ENCODE data around the gene WWOX.

WWOX gene

DNA sequence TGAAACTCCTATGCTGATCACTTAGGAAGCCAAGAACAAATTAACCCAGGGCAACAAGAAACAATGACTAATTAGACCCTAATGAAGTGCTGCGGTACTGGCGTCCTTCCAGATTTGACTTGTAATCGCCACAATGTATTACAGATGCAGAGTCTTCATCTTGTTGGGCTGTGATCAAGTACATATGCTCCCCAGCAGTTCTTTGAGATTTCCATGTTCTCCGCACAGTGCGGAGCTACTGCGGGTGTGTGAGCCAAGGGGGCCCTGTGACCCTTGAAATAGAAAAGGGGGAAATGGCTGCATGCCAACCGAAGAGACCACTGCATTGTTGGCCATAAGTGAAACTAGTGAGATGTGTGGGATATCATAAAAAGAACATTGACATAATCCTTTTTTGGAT lies 1031.2 kb downstream of the WWOX start:
- no peak for ATAC-seq

DNA sequence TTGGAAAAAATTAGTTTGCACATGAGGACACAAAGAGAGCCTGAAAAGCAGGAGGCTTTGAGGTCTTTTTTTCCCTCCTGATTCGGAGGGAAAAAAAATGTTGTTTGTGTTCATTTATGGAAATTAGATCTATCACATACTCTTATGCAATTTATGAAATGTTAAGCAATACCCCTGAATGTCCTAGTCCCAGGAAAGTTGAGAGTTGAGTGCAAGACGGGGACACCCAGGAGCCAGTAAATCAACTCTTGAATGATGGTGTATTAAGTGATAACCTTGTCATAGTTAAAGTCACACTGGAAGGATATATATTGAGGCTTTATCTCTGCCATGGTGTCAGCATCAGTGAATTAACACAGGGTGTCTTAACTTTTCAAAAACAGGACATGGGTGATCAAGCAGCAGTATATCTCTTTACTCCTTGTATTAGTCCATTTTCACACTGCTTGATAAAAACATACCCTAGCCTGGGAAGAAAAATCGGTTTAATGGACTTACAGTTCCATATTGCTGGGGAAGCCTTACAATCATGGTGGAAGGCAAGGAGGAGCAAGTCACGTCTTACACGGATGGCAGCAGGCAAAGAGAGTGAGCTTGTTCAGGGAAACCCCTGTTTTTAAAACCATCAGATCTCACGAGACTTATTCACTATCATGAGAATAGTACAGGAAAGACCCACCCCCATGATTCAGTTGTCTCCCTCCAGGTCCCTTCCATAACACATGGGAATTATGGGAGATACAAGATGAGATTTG lies 1032.0 kb downstream of the WWOX start:
- no peak for ATAC-seq

DNA sequence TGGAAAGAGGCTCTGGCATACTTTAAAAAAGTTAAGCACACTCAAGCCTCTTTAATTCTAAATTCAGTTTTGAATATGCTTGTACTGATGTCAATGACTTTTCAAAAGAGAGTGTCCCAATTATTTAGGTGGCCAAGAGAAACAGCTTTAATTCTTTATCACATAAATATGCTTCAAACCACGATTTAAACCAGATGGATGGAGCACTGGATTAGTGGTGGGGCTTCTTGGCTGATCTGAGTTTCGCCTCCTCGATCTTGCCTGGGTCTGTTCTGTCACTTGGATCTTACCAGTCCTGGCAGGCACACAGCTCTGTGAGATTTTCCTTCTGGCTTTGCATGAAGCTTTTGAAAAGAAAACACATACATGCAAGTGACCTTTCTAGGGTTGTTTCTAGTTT lies 1033.2 kb downstream of the WWOX start:
- ATAC-seq = no peak

DNA sequence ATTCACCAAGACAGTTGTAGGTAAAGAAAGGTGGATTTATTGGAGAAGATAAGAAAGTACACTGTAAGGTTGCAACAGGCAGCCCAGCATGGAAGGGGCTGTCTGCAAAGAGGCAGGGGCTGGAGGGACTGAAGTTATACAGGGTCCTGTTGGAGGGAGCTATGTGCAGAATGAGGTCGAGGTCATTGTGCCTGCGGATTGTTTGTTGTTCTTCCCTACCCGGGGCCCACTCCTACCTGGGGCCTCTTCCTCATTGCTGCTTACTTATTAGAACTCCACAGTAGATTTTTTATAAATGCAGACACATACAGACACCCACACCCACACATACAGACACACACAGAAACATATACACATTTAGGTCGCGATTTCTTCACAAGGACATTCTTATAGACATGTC lies 1034.8 kb downstream of the WWOX start:
- ATAC-seq = no peak

DNA sequence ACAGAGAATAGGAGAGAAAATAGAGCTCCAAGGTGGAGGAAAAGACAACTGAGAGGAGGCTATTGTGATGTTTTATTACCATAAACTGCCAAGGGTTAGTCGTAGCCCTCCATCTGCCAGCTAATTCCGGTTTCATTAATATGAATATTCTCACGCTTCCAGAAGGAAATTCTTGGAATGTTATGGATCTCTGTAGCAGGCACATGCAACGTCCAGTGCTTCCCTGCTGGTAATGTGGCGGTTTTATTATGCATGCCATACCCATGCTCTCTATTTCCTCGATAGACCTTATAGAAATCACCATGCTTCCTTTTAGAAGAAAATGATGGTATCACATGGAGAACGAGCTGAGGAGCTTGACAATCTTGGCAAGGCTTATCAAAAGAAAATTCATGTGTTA lies 1037.5 kb downstream of the WWOX start:
- ATAC-seq = no peak

DNA sequence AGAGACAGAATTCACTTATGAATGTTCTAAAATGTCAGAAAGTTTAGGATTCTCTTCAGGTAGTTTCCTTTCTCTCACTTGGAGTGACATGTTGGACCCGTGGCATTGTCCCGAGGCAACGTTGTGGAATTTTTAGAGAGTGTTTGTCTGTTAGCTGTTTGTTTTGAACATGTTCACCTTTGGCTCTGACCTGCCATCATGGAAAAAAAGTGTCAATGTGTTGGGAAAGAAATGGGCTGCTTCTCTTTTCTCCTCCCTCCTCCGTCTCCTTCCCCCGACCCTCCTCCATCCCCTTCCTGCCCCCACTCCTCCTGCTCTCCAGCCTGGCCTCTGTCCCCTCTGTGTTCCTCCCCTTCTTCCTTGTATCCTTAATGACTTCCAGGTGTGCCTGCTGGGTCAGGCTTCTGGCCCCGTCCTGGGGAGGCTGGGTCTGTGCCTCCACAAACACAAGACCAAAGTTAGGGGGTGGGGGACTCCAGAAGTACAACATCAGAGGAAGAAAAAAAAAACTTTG lies 1038.0 kb downstream of the WWOX start:
- ATAC-seq = no peak

DNA sequence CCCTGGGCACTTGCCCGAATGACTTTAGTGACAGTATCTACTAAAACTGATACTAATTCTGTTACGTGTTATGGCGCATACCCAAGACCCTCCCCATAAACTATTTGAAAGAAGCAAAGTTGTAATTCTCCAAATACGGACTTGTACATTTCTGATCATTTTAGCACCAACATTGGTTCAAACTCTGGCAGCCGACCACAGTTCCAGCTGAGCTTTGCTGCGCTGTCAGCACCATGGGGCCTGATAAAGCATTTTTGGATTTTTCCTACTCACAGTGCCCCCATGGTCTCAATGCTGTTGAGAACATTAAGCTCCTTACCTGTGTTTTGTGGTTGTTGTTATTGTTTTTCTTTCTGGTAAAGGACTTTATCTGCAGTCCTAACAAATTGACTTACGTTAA lies 1040.3 kb downstream of the WWOX start:
- ATAC-seq = no peak

DNA sequence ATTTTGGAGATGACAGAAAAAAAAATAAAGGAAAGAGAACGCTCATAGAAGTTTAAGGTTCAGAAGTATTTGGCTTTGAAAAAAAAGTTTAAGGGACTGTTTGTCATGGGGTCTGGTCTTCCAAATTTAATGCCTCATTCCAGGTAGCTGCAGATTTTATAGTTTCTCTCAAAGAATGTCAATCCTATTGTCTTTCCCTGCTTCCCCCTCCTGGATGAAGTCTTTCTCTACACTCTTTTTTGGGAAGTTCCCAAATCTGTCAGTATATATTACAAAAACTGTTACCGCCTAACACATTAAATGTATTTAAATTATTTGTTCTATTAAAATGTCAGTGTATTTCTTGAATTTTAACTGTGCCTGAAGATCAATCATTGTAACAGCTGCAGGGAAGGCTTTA lies 1043.6 kb downstream of the WWOX start:
- ATAC-seq = no peak

DNA sequence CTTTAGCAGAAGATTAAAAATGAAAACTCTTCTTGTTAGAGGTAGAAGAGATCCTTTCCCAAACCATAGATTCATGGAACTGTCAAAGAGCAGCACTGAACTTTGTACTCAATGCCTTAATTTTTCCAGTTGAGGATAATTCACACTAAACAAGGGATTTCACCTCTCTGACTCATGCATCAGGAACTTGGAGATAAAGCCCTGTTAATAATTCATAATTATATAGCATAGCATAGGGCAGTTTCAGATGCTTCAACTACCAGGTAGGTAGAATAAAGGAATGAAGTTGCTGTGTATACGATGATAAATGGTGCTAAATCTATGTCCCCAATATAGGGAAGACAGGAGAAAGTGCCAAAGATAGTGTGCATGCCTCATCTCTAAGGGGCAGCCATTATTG lies 1050.7 kb downstream of the WWOX start:
- ATAC-seq = no peak

DNA sequence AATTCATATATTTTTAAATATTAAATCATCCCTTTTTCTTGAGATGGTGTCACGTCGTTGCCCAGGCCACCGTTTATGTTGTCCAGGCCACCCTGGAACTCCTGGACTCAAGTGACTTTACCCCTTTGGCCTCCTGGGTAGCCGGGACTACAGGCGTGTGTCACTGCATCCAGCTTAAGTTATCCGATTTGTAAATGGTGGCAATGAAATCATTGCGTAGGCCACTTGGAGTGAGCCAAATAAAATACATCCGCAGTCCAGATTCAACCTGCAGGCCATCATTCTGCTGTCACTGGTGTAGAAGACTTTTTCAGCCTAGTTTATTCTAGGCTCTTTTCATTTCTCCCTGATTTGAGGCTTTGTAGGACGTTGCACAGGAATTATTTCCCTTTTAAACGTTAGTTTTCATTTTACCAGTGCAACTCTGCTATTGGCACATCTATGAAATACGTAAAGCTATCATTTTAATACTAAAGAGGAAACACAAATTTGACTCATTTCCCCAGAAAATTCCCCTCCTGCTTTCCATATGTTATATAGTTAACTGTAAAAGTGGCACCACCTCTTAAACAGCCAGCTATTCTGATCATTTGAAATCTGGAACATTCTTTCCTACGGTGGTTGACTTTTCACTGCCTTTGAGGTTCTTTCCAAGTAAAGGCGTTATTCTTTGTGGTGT lies 1051.3 kb downstream of the WWOX start:
- ATAC-seq = no peak

DNA sequence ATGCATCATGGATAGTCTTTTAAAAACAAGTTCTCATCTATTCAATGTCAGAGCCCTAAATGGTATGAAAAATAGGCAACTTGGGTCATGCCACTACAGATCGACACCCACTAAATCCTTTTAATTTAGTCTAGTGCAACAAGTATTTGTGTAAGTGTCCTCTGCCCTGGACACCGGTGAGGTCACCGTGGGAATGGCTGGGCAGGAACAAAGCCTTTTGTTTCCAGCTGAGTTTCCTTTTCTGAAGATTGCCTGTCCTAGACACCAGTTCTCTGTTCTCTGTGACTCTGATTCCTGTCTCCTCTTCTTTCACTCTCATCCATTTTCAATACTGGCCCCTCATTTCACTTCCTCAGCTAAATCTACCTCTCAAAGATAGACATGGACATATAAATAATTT lies 1054.6 kb downstream of the WWOX start:
- ATAC-seq = no peak

DNA sequence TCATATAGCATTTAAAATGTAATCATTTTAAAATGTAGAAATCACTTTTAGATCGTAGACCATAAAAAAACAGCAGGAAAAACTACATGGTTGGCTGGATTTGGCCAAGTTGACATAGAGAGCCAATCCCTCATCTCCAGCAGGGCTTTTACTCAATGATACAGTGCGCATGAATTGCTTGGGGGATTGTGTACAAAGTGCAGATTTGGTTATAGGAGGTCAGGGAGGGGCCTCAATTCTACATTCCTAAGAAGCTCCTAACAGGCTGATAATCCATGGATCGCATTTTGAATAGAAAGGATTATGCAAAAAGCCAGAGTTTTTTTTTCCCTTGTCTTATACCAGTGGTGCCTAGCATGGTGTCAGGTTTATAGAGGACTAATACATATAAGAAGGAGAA lies 1056.0 kb downstream of the WWOX start:
- no peak for ATAC-seq

DNA sequence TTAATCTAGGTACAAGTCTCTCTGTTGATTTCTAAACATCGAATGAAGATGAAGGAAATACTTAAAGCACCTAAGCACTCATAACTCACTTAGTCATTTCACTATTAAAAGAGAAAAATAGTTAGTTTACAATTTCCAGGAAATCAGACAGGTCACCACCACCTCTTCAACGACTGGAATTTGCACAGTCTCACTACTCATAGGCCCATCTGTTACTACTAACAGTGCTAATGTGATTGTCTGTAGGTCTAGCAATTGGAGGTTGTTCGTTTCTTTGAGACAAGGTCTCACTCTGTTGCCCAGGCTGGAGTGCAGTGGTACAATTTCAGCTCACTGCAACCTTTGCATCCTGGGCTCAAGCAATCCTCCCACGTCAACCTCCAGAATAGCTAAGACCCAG lies 1056.5 kb downstream of the WWOX start:
- ATAC-seq = peak; percentile 79 to 87

DNA sequence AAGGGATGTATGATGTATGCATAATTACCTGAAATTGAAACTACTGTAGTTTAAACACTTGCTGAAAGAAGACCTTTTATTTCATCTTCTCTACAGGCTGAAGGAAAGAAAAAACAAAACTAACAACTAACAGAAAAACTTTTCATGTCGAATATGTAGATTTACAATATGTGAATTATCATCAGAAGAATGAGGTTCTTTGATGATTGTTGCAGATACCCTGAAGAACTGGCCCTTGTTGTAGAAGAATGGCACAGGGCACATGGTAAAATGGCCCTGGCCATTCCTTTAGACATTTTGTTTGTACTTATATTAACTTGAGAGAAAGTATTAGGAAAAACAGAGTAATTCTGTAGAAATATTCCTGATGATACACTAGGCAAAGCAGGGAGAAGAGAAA lies 1057.3 kb downstream of the WWOX start:
- peak in 1 of 2 donors; percentile 13 for ATAC-seq

DNA sequence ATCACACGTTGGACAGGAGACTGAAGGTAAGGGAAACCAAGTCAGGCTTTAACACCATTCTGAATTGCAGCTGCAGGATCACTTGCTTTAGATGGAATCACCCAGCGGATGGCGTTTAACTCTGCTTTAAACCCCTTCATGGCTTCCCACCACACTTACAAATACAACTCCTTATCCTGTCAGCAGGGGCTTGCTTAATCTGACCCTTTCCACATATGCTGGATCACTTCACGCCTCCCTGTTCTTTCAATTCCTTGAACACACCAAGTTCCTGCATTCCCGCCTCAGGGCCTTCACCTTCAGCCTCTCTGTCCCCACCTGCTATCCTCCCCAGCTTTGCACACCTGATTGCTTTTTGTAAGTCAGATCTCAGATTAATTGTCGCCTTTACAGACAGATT lies 1058.9 kb downstream of the WWOX start:
- no peak for ATAC-seq

DNA sequence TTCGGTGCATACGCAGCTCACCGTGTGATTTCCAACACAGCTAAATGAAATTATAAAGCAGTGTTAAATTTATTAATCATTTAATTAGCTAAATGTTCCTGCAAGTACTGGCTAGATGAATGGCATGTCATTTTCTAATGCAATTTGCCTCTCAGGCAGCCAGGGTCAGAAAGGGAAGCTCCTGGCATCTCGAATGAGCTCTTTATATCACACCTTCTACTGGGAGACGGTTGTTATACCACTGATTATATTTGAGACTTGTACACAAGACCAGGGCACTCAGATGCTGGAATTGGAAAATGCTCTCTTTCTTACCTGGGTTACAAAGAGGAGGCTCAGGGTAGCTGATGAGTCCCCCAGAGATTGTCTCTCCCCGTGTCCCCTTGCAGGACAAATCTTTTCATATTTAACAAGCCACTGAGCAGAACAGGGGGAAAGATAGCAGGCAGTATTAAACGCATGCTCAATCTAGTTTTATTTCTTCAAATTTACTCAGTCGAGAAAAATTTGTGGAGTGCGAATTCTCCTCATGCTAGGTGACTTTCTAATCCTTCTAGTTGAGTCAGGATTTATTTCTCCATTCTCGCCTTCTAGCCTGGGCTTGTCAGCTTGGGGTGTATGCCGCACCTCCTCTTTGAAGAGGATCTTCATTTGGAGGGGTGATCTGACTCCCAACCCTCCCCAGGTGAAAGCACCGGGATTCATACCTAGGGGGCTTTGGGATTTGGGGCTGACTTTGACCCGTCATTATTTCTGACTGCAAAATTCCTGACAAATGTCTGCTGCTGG lies 1060.0 kb downstream of the WWOX start:
- no peak for ATAC-seq

DNA sequence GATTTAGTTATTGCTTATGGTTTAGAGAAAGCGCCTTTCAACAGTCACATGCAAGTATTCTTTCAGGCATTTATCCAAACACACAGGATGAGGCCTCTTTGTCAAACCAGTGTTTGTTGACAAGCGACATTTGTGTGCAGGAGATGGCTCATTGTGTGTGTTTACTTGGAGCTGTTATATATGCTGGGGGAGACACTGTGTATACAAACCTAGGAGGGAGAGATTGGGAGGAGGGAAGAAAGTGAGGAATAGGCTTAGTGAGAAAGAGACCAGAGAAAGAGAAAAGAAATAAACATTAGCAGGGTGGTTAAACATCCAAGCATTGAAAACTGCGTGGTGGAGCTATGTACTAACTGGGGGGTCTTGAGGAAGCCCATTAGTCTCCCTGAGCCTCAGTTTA lies 1063.5 kb downstream of the WWOX start:
- no peak for ATAC-seq

DNA sequence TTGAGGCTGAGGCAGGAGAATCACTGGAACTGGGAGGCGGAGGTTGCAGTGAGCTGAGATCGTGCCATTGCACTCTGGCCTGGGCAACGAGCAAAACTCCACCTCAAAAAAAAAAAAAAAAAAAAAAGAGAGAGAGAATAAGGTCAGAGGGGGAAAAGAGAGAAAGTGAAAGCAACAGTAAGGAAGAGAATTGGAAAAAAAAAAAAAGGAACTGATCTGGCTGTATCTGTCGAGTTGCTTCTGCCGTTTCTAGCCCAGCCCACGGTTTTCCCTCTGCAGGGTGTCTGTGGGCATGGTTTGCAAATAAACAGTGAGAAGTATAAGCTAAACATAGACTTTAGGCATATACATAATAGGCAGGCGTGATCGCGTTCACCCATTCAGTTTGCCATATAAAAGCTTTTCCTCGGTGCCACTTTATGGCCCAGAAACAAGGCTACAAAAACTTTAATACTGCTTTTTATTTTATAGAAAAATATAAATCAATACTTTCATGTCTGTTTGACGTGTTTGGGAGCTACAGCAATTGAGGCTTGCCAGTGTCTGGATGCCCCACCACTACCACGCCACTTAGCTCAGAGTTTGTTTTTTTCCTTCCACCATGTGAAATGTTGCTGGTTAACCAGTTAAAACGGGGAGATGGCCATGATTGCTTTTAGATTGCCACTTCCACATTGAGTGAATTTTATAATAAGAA lies 1064.4 kb downstream of the WWOX start:
- ATAC-seq = no peak

DNA sequence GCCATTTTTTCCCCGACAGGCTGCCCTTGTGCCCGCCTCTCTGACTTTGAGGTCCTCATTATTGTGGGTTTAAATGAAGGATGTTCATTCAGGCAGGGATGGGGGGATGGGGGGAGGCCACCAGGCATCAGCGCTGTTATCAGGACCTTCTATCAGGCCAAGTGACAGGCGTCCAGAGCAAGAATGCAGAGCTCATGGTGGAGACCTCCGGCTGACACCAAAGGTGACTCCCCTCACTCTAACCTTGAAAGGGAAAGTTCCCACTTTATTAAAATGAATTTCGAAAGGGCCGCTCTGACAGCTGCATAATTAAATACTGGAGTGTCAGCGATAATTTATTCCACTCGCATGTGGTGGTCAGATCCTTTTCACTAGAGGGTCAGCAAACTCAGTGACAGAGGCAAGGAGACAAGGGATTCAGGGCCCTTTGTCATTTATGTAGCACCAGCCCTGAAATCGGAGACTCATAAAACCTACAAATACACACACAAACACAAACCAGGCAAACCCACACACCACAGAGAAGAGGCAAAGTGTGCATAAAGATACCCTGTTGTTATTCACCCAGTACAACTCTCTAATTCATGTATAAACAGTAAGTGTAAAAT lies 1065.0 kb downstream of the WWOX start:
- no peak for ATAC-seq

DNA sequence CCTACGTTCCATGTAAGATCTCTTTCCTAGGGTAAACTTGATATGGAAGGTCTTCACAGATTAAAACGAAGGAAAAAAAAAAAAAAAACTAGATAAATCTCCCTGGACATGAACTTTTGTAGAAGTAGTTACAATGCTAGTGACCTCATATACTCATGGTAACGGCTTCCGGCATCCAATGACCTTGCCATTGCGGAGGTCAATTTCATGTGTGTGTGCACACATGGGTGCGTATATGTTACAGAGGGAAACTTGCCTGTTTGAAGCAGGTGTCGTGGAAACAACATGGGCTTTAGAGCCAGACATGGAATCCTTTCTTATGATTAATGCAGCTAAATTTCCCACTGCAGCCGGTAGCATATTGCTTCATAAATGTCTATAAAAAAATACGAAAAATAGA lies 1065.6 kb downstream of the WWOX start:
- no peak for ATAC-seq

DNA sequence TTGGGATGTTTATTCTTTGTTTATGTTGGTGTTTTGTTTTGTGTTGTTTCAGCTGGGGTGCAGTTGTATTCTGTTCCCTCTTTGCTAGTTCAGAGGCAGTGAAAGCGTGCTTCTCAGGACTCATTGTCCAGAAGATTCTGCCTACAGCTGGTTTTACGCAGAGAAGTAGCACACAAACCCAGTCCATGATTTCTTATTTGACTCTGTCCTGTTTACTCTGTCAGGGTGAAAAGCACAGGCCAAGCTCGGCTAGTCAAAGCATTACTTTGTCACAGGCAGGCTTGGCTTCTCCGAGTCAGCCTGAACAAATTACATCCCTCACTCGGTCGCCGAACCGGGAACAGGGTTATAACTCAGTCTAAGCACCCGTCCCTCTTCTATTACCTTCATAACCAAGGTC lies 1066.1 kb downstream of the WWOX start:
- no peak for ATAC-seq

DNA sequence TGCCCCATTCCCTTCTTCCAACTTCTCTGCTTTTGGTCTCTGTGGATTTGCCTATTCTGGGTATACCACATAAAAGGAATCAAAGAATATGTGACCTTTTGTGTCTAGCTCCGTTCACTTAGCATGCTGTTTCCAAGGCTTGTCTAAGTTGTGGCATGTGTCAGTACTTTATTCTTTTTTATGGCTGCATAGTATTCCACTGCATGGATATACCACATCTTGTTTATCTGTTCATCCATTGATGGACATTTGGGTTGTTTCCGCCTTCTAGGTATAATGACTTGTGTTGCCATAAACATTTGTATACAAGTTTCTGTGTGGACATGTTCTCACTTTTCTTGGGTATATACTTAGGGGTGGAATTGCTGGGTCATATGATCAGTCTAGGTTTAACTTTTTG lies 1068.4 kb downstream of the WWOX start:
- no peak for ATAC-seq

DNA sequence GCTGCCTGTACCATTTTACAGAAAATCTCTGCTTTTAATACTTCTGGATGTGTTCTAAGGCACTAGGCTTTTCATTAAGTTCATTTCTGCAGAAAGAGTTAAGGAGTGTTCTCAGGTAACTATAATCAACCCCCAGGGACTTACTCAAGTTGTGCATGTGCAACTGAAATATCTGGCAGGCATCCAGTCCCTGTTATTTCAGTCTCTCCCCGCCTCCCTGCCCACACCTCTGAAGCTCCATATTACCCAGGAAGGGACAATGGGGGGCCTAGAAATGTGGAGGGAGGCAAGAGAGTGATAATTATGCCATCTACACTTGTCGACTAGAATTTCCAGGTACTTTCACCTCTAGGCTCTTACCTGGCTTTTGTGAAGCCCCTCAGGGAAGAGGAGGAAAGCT lies 1068.9 kb downstream of the WWOX start:
- ATAC-seq = no peak
